Endothelial cell of umbilical vein (primary cell): ENCODE data around the gene FAM171A2. TPM values are rescaled to one million over a fixed set of nuclear protein-coding genes. Genes with fewer than 3 reads are reported as not detected.

Experiments used
- BruUV-seq: library from RNA; stranded (reverse); fragments of 400-500 nt; replicated peaks from 2 replicates; lab custom pipeline; 2021; lab: Mats Ljungman, UMichigan
- CTCF ChIA-PET: fragments of 300-600, 350-600 bp; sonication (Branson Sonifier 250); formaldehyde crosslinking; loops from one replicate; lab custom pipeline; 2021; ENCODE audit warnings: antibody characterized with exemption, inconsistent platforms; lab: Charles Lee
- POLR2A ChIA-PET: fragments of 300-600, 350-600 bp; sonication (Branson Sonifier 250); formaldehyde crosslinking; loops from one replicate; lab custom pipeline; 2021; ENCODE audit warnings: antibody characterized with exemption, inconsistent platforms; lab: Charles Lee
- DNase-seq: peaks from one replicate; pipeline ENCODE4 v3.0.0-alpha.2; 2011; ENCODE audit warnings: low read depth, low spot score
- FAIRE-seq: peaks from 2 replicates; lab custom pipeline; 2011; peaks lifted over from hg19 to GRCh38; lab: Jason Lieb, UNC
- H2AFZ ChIP-seq: 2 replicates; pipeline ENCODE4 v1.6.0; 2012; ENCODE audit warnings: low read depth, low read length, control low read depth, inconsistent platforms
- H3K27ac ChIP-seq: 2 replicates; pipeline ENCODE4 v1.5.1; 2011; ENCODE audit warnings: low read depth, mild to moderate bottlenecking, control low read depth, low read length, moderate library complexity; ENCODE audit not compliant: insufficient read depth
- H3K27me3 ChIP-seq, 2 experiments: 2 replicates each; pipeline versions ENCODE4 v1.6.0 to v1.6.1; 2011; ENCODE audit warnings: low read length in 2 of 2, mixed read lengths in 1 of 2; ENCODE audit not compliant: control insufficient read depth in 2 of 2, insufficient read depth in 2 of 2
- H3K36me3 ChIP-seq, 2 experiments: 2 replicates in 1 of 2; 3 replicates in 1 of 2; pipeline ENCODE4 v1.5.1; 2011; ENCODE audit warnings: low read length in 2 of 2, mild to moderate bottlenecking in 1 of 2, moderate library complexity in 1 of 2; ENCODE audit not compliant: control insufficient read depth in 2 of 2, insufficient read depth in 2 of 2; ENCODE audit errors: extremely low read depth in 1 of 2
- H3K4me1 ChIP-seq: 3 replicates; pipeline ENCODE4 v1.5.1; 2011; ENCODE audit warnings: mild to moderate bottlenecking, low read length; ENCODE audit not compliant: control insufficient read depth, insufficient read depth; ENCODE audit errors: extremely low read depth
- H3K4me2 ChIP-seq: 2 replicates; pipeline ENCODE4 v1.6.1; 2011; ENCODE audit warnings: low read length, control low read depth, mixed read lengths; ENCODE audit not compliant: insufficient read depth
- H3K4me3 ChIP-seq, 3 experiments: fragments of 200-600 bp in 1 of 3; sonication (generic), shearing (Covaris generic) in 1 of 3; replicated peaks in 1 of 3; 2 replicates each; pipeline ENCODE4 v1.5.1; 2011 to 2016; ENCODE audit warnings: control low read depth in 3 of 3, low read length in 3 of 3, mild to moderate bottlenecking in 2 of 3, inconsistent platforms in 1 of 3, low read depth in 1 of 3, moderate library complexity in 1 of 3; ENCODE audit not compliant: insufficient read depth in 1 of 3
- H3K79me2 ChIP-seq: 2 replicates; pipeline ENCODE4 v1.6.0; 2012; ENCODE audit warnings: low read length, inconsistent platforms; ENCODE audit not compliant: control insufficient read depth, insufficient read depth
- H3K9ac ChIP-seq: replicated peaks from 2 replicates; pipeline ENCODE3; 2011; ENCODE audit warnings: low read length, control low read depth; ENCODE audit not compliant: insufficient read depth; ENCODE audit errors: extremely low read depth
- H3K9me1 ChIP-seq: replicated peaks from 3 replicates; pipeline ENCODE4 v1.6.0; 2011; ENCODE audit warnings: mild to moderate bottlenecking, low read length; ENCODE audit not compliant: control insufficient read depth, insufficient read depth; ENCODE audit errors: extremely low read depth
- H3K9me3 ChIP-seq: replicated peaks from 2 replicates; pipeline ENCODE4 v1.5.1; 2012; ENCODE audit warnings: low read length, inconsistent platforms; ENCODE audit not compliant: control insufficient read depth, insufficient read depth
- H4K20me1 ChIP-seq: replicated peaks from 2 replicates; pipeline ENCODE3; 2011; ENCODE audit warnings: mild to moderate bottlenecking, low read length; ENCODE audit not compliant: control insufficient read depth, insufficient read depth; ENCODE audit errors: extremely low read depth
- CTCF ChIP-seq, 2 donors: IDR thresholded peaks; 1 replicate in 1 of 2; 2 replicates in 1 of 2; pipeline ENCODE4 v1.5.1; 2011; ENCODE audit warnings: low read length in 2 of 2, mild to moderate bottlenecking in 2 of 2, moderate library complexity in 2 of 2, control low read depth in 1 of 2, inconsistent platforms in 1 of 2, low read depth in 1 of 2; ENCODE audit not compliant: insufficient read depth in 1 of 2; ENCODE audit errors: extremely low read depth in 1 of 2
- EZH2 ChIP-seq: IDR thresholded peaks from 2 replicates; pipeline ENCODE4 v1.6.1; 2012; ENCODE audit warnings: borderline replicate concordance, low read depth, mild to moderate bottlenecking, moderate library complexity, low read length, inconsistent platforms; ENCODE audit not compliant: severe bottlenecking
- FOS ChIP-seq: IDR thresholded peaks from 2 replicates; pipeline ENCODE4 v1.6.1; 2011; ENCODE audit warnings: mild to moderate bottlenecking, low read length, moderate library complexity, borderline replicate concordance; ENCODE audit not compliant: insufficient read depth
- GATA2 ChIP-seq: IDR thresholded peaks from 2 replicates; pipeline ENCODE4 v1.7.0; 2011; ENCODE audit warnings: low read depth, mild to moderate bottlenecking, moderate library complexity, mixed read lengths, low read length; ENCODE audit not compliant: insufficient read length, insufficient read depth
- JUN ChIP-seq: IDR thresholded peaks from 2 replicates; pipeline ENCODE4 v1.6.1; 2011; ENCODE audit warnings: borderline replicate concordance, low read depth; ENCODE audit not compliant: insufficient read length, insufficient read depth
- MAX ChIP-seq: IDR thresholded peaks from 2 replicates; pipeline ENCODE4 v1.6.1; 2011; ENCODE audit not compliant: insufficient read depth, insufficient read length
- MYC ChIP-seq: IDR thresholded peaks from one replicate; pipeline ENCODE4 v1.6.1; 2011; ENCODE audit warnings: mild to moderate bottlenecking, low read depth, low read length
- POLR2A ChIP-seq: IDR thresholded peaks from 2 replicates; pipeline ENCODE4 v1.6.1; 2012; ENCODE audit warnings: low read depth, mild to moderate bottlenecking, control low read depth, low read length
- POLR2AphosphoS5 ChIP-seq: IDR thresholded peaks from 2 replicates; pipeline ENCODE4 v1.6.1; 2012; ENCODE audit warnings: low read depth, mild to moderate bottlenecking, control low read depth, low read length, moderate library complexity; ENCODE audit not compliant: insufficient read depth
- dilution Hi-C: fragments of 300-500 bp; cut with MboI; formaldehyde crosslinking; loops from one replicate; pipeline ENCODE4 v1.15.0; 2019; ENCODE audit warnings: low sequenced_read_pairs; ENCODE audit not compliant: extremely low pct_ligation_motif_present
- intact Hi-C: fragments of 100-400 bp; cut with micrococcal nuclease; formaldehyde crosslinking; loops from one replicate; pipeline ENCODE4 v1.10.0; 2022
- polyA plus RNA-seq, 4 experiments: library from polyadenylated mRNA; depleted of rRNA in 3 of 4; stranded (reverse) in 3 of 4; unstranded in 1 of 4; fragments of >200 nt; gene quantifications; 2 replicates each; pipeline versions ENCODE4 v1.2.1 to v1.2.3, GENCODE V29; 2011 to 2012; ENCODE audit warnings: missing spikeins in 1 of 4
- total RNA-seq: library from RNA; stranded (reverse); gene quantifications from 2 replicates; pipeline ENCODE4 v1.2.3, GENCODE V29; 2021

Gene FAM171A2
- total and polyA plus RNA-seq, 2 donors (not counting 3 experiments of a cell fraction or from before 2014, with no cell fraction given): 11.3 to 13.4 TPM

- DNase-seq: no peak
- no peak for TF ChIP-seq CTCF (IDR thresholded peaks at IDR 0.05; ENCODE audit: extremely low read depth in 1 of 2, insufficient read depth in 1 of 2, low read depth in 1 of 2, low read length in 2 of 2)
- TF ChIP-seq EZH2: no peak
- no peak for TF ChIP-seq JUN
- TF ChIP-seq POLR2AphosphoS5: no peak
- TF ChIP-seq MAX: no peak
- no peak for TF ChIP-seq FOS
- no peak for TF ChIP-seq POLR2A
- no peak for TF ChIP-seq GATA2
- no peak for TF ChIP-seq MYC
- no peak overlapping the region for H3K4me2 ChIP-seq
- H3K27me3 ChIP-seq: peaks cover 0 to 3% of the 10 kb centered on the region in 2 experiments
- no peaks in the 10 kb centered on the region for H3K9me1 ChIP-seq
- no peaks in the 10 kb centered on the region for H3K36me3 ChIP-seq
- intact Hi-C loops: no loop called here
- H3K9me3 ChIP-seq: no peaks in the 10 kb centered on the region
- BruUV-seq: no TSS peak
- H3K4me3 ChIP-seq: no peak overlapping the region
- FAIRE-seq: no peak
- H3K4me1 ChIP-seq: no peaks in the 10 kb centered on the region
- POLR2A ChIA-PET: no interaction called here
- dilution Hi-C loops: no loop called here
- H3K79me2 ChIP-seq: no peaks in the 10 kb centered on the region
- no peak overlapping the region for H3K27ac ChIP-seq
- CTCF ChIA-PET: interaction anchor here (1.5 to 1.6 kb wide), 2 partner anchors 15 to 145 kb away, joined by 4 to 6 read pairs; partner anchors contain the start of gene FAM171A2
- no peaks in the 10 kb centered on the region for H4K20me1 ChIP-seq
- no peak overlapping the region for H2AFZ ChIP-seq
- H3K9ac ChIP-seq: no peak overlapping the region
Measured at GRCh38 chr17:44378171-44378705, 14.6 kb upstream of the FAM171A2 start.
